GM23248 (cell line): Measurements from ENCODE around the gene ADCY2.

Experiments
- EZH2 ChIP-seq: fragments of 200-600 bp; sonication (generic); IDR thresholded peaks from 2 replicates; pipeline ENCODE4 v1.6.1; 2018; ENCODE audit warnings: antibody characterized with exemption, mild to moderate bottlenecking; ENCODE audit not compliant: insufficient read depth, poor library complexity, severe bottlenecking
- EZH2phosphoT487 ChIP-seq: fragments of 200-600 bp; sonication (generic); IDR thresholded peaks from 2 replicates; pipeline ENCODE4 v1.6.1; 2018; ENCODE audit warnings: antibody characterized with exemption, moderate library complexity, mild to moderate bottlenecking, low read depth; ENCODE audit not compliant: insufficient read depth

DNA sequence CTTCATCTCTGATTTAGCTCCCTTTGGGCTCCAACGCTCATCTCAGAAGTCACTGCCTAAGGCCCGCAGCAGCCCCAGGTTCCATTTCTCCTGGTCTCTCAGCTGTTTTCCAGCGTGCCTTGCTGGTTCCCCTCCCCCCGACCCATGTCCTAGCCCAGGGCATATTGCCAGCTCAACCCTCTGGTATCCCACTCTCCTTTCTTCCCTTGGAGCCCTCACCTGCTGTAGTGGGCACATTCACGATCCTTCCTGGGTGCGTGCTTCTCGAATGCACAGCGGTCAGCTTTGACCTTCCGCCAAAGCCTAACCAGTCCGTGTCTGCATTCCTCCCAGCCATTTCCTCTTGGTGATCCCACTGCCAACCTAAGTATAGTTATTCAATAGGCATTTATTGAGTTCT is 418.9 kb downstream of the ADCY2 start:
- TF ChIP-seq EZH2phosphoT487 (no peak), EZH2 (no peak)
